ENCODE measurements around the gene MYO3A. TPM values are rescaled to one million over a fixed set of nuclear protein-coding genes. Genes with fewer than 3 reads are reported as not detected.

Gene MYO3A
- total RNA-seq, 1 donor from 2014 or later = 0.23 TPM

- no peak for FAIRE-seq
- no peak overlapping the region for H2AFZ ChIP-seq (ENCODE audit: low read depth, low read length)
- no peak overlapping the region for H3K27ac Mint-ChIP-seq (ENCODE audit: unreplicated experiment)
Observed at GRCh38 chr10:26205223-26205622, 271.2 kb downstream of the MYO3A start.

GRCh38 chr10:26211781-26212444, 277.9 kb downstream of the MYO3A start:
- no peaks in the 10 kb centered on the region for H3K4me1 Mint-ChIP-seq (ENCODE audit: low read depth, unreplicated experiment)
- peaks cover 54% of the 10 kb centered on the region for H3K27me3 ChIP-seq (ENCODE audit: insufficient read depth, low read length)
- peaks cover 6% of the 10 kb centered on the region for H3K9me3 Mint-ChIP-seq (ENCODE audit: unreplicated experiment)
- no peak overlapping the region for H3K4me3 ChIP-seq (ENCODE audit: insufficient read depth, low read depth, low read length)
- peaks cover 52% of the 10 kb centered on the region for H3K27me3 Mint-ChIP-seq (ENCODE audit: low read depth, unreplicated experiment)
- H4K20me1 ChIP-seq (ENCODE audit: insufficient read depth, low read length) = peaks cover 1% of the 10 kb centered on the region
- H3K36me3 ChIP-seq (ENCODE audit: insufficient read depth, low read length) = no peaks in the 10 kb centered on the region
- TF ChIP-seq CTCF (IDR thresholded peaks at IDR 0.05; ENCODE audit: insufficient read depth, low read depth, low read length) = no peak
- FAIRE-seq (no peak), DNase-seq (ENCODE audit: low read depth) (no peak)
- no peak overlapping the region for H2AFZ ChIP-seq (ENCODE audit: low read depth, low read length)
- H3K4me3 Mint-ChIP-seq (ENCODE audit: unreplicated experiment) = no peak overlapping the region
- no peaks in the 10 kb centered on the region for H3K9me3 ChIP-seq (ENCODE audit: insufficient read depth, low read depth, low read length)
- no peak overlapping the region for H3K9ac ChIP-seq (ENCODE audit: low read length)
- H3K27ac ChIP-seq (ENCODE audit: low read depth, low read length) = no peak overlapping the region
- no peak overlapping the region for H3K4me2 ChIP-seq (ENCODE audit: low read length)
- H3K4me1 ChIP-seq (ENCODE audit: insufficient read depth, low read length) = peaks cover 6% of the 10 kb centered on the region
- H3K27ac Mint-ChIP-seq (ENCODE audit: unreplicated experiment) = no peak overlapping the region
- H3K79me2 ChIP-seq (ENCODE audit: insufficient read depth, low read length) = no peaks in the 10 kb centered on the region
- H3K36me3 Mint-ChIP-seq (ENCODE audit: low read depth, unreplicated experiment) = no peaks in the 10 kb centered on the region

More at GRCh38 chr10:26205223-26205622, 271.2 kb downstream of the MYO3A start:
- Mint-ChIP-seq H3K4me3 (ENCODE audit: unreplicated experiment) (no peak overlapping the region), H3K36me3 (ENCODE audit: low read depth, unreplicated experiment) (no peaks in the 10 kb centered on the region), H3K4me1 (ENCODE audit: low read depth, unreplicated experiment) (no peaks in the 10 kb centered on the region), H3K9me3 (ENCODE audit: unreplicated experiment) (no peaks in the 10 kb centered on the region), H3K27me3 (ENCODE audit: low read depth, unreplicated experiment) (peaks cover 9% of the 10 kb centered on the region)
- Histone ChIP-seq H3K36me3 (ENCODE audit: insufficient read depth, low read length) (no peaks in the 10 kb centered on the region), H3K4me3 (ENCODE audit: insufficient read depth, low read depth, low read length) (no peak overlapping the region), H3K9ac (ENCODE audit: low read length) (no peak overlapping the region), H3K4me2 (ENCODE audit: low read length) (no peak overlapping the region), H3K4me1 (ENCODE audit: insufficient read depth, low read length) (no peaks in the 10 kb centered on the region), H4K20me1 (ENCODE audit: insufficient read depth, low read length) (no peaks in the 10 kb centered on the region), H3K79me2 (ENCODE audit: insufficient read depth, low read length) (no peaks in the 10 kb centered on the region), H3K27ac (ENCODE audit: low read depth, low read length) (no peak overlapping the region), H3K9me3 (ENCODE audit: insufficient read depth, low read depth, low read length) (no peaks in the 10 kb centered on the region), H3K27me3 (ENCODE audit: insufficient read depth, low read length) (no peaks in the 10 kb centered on the region)
- no peak for DNase-seq (ENCODE audit: low read depth)
- TF ChIP-seq CTCF (IDR thresholded peaks at IDR 0.05; ENCODE audit: insufficient read depth, low read depth, low read length) (no peak), EZH2 (IDR thresholded peaks at IDR 0.05; ENCODE audit: insufficient read depth, low read length) (no peak)

- no peak overlapping the region for H3K27ac ChIP-seq (ENCODE audit: low read depth, low read length)
- H3K79me2 ChIP-seq (ENCODE audit: insufficient read depth, low read length) = no peaks in the 10 kb centered on the region
- H3K4me1 ChIP-seq (ENCODE audit: insufficient read depth, low read length) = peaks cover 6% of the 10 kb centered on the region
- peaks cover 3% of the 10 kb centered on the region for H4K20me1 ChIP-seq (ENCODE audit: insufficient read depth, low read length)
- DNase-seq (ENCODE audit: low read depth) = no peak
- H3K9me3 Mint-ChIP-seq (ENCODE audit: unreplicated experiment) = peaks cover 6% of the 10 kb centered on the region
- no peaks in the 10 kb centered on the region for H3K36me3 ChIP-seq (ENCODE audit: insufficient read depth, low read length)
- no peak overlapping the region for H3K9ac ChIP-seq (ENCODE audit: low read length)
- H3K4me1 Mint-ChIP-seq (ENCODE audit: low read depth, unreplicated experiment) = no peaks in the 10 kb centered on the region
- no peaks in the 10 kb centered on the region for H3K9me3 ChIP-seq (ENCODE audit: insufficient read depth, low read depth, low read length)
- H3K27ac Mint-ChIP-seq (ENCODE audit: unreplicated experiment) = no peak overlapping the region
- H3K27me3 ChIP-seq (ENCODE audit: insufficient read depth, low read length) = peaks cover 60% of the 10 kb centered on the region
- no peak for FAIRE-seq
- TF ChIP-seq EZH2 (IDR thresholded peaks at IDR 0.05; ENCODE audit: insufficient read depth, low read length) (no peak), CTCF (IDR thresholded peaks at IDR 0.05; ENCODE audit: insufficient read depth, low read depth, low read length) (no peak)
- no peak overlapping the region for H3K4me3 Mint-ChIP-seq (ENCODE audit: unreplicated experiment)
- H3K4me3 ChIP-seq (ENCODE audit: insufficient read depth, low read depth, low read length) = no peak overlapping the region
- no peak overlapping the region for H2AFZ ChIP-seq (ENCODE audit: low read depth, low read length)
- no peaks in the 10 kb centered on the region for H3K36me3 Mint-ChIP-seq (ENCODE audit: low read depth, unreplicated experiment)
- peaks cover 57% of the 10 kb centered on the region for H3K27me3 Mint-ChIP-seq (ENCODE audit: low read depth, unreplicated experiment)
- H3K4me2 ChIP-seq (ENCODE audit: low read length) = no peak overlapping the region
Observed at GRCh38 chr10:26212511-26212910, 278.5 kb downstream of the MYO3A start.
